ENCODE data around the gene LDLRAD3.

DNA sequence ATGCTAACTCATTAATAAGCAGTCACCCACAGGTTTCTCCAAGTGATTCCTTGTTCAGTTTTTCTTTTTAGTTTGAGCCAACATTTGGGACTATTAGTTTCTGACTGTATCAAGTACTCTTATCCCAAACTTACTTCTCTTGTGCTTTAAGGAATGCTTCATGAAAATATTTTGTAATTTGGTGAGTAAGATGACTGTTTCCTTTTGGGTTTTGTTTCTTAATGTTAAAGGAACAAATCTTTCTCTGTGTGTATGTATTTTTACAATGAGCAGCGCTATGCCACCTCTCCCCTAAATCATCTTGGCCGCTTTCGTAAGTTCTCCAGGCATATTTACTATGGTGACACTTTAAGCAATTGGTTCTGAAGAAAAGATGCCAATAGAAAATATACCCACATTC, 72.4 kb downstream of the LDLRAD3 start:
- TF ChIP-seq EZH2 (IDR thresholded peaks at IDR 0.05; ENCODE audit: low read length), result no peak
- TF ChIP-seq, protein P1, sequence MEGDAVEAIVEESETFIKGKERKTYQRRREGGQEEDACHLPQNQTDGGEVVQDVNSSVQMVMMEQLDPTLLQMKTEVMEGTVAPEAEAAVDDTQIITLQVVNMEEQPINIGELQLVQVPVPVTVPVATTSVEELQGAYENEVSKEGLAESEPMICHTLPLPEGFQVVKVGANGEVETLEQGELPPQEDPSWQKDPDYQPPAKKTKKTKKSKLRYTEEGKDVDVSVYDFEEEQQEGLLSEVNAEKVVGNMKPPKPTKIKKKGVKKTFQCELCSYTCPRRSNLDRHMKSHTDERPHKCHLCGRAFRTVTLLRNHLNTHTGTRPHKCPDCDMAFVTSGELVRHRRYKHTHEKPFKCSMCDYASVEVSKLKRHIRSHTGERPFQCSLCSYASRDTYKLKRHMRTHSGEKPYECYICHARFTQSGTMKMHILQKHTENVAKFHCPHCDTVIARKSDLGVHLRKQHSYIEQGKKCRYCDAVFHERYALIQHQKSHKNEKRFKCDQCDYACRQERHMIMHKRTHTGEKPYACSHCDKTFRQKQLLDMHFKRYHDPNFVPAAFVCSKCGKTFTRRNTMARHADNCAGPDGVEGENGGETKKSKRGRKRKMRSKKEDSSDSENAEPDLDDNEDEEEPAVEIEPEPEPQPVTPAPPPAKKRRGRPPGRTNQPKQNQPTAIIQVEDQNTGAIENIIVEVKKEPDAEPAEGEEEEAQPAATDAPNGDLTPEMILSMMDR (optimal IDR thresholded peaks at IDR 0.05 in 1 of 3, IDR thresholded peaks at IDR 0.05 in 1 of 3, conservative IDR thresholded peaks at IDR 0.05 in 1 of 3; ENCODE audit: extremely low read depth in 1 of 3, insufficient read depth in 2 of 3, low read length in 3 of 3), result no peak

All from keratinocyte (primary cell).